Testis (tissue), 3 donors: ENCODE data around the gene MEP1A. TPM values are rescaled to one million over a fixed set of nuclear protein-coding genes. Genes with fewer than 3 reads are reported as not detected.

Source experiments
- DNase-seq: peaks from one replicate; pipeline ENCODE4 v3.0.0-alpha.2; 2019
- H3K27ac ChIP-seq, 2 donors: fragments of 200-600 bp; sonication (generic); one replicate each; pipeline ENCODE4 v1.5.1; 2019
- H3K27me3 ChIP-seq: fragments of 200-600 bp; sonication (generic); one replicate; pipeline ENCODE4 v1.5.1; 2019
- H3K36me3 ChIP-seq: fragments of 200-600 bp; sonication (generic); one replicate; pipeline ENCODE4 v1.5.1; 2017; ENCODE audit warnings: low read depth; ENCODE audit errors: missing control alignments
- H3K4me1 ChIP-seq: fragments of 200-600 bp; sonication (generic); one replicate; pipeline ENCODE4 v1.5.1; 2019
- H3K4me3 ChIP-seq, 2 donors: fragments of 200-600 bp; sonication (generic); one replicate each; pipeline ENCODE4 v1.5.1; 2017 to 2019
- H3K9me3 ChIP-seq: fragments of 200-600 bp; sonication (generic); one replicate; pipeline ENCODE4 v1.5.1; 2017
- CTCF ChIP-seq, 3 experiments: fragments of 450-650 bp in 2 of 3; fragments of 200-600 bp in 1 of 3; sonication (generic) in 1 of 3; IDR thresholded peaks; one replicate each; pipeline ENCODE4 v1.5.1; 2016 to 2019; ENCODE audit warnings: antibody characterized with exemption in 3 of 3, mild to moderate bottlenecking in 2 of 3, moderate library complexity in 1 of 3
- POLR2A ChIP-seq: fragments of 450-650 bp; IDR thresholded peaks from one replicate; pipeline ENCODE4 v1.6.1; 2017; ENCODE audit warnings: antibody characterized with exemption, mild to moderate bottlenecking, moderate library complexity
- WGBS, 2 donors: methylation state at CpG; one replicate each; pipeline ENCODE4 v1.1.5; 2018; 5-methylcytosine and 5-hydroxymethylcytosine counted together
- intact Hi-C: fragments of 100-400 bp; cut with DNase I; formaldehyde crosslinking; loops from one replicate; pipeline ENCODE4 v1.15.1; 2023; ENCODE audit warnings: low total_unique reads
- polyA plus RNA-seq: library from polyadenylated mRNA; stranded (reverse); fragments of 350-450 nt; fragmentation: Illumina TruSeq; extraction: RNeasy Lipid Tissue Mini Kit (QIAGEN cat#74804); gene quantifications from one replicate; pipeline ENCODE4 v1.2.3, GENCODE V29; 2014; ENCODE audit warnings: low read depth, low replicate concordance; ENCODE audit not compliant: insufficient read depth
- total RNA-seq, 2 donors: library from RNA; depleted of rRNA; stranded (reverse); fragments of >200 nt; gene quantifications; one replicate each; pipeline ENCODE4 v1.2.3, GENCODE V29; 2016

MEP1A gene
- total and polyA plus RNA-seq, 3 donors from 2014 or later, result 0.63 to 1.4 (median 0.93) TPM

- H3K27ac ChIP-seq, result no peak overlapping the region
- H3K27me3 ChIP-seq, result no peaks in the 10 kb centered on the region
- H3K4me1 ChIP-seq, result no peaks in the 10 kb centered on the region
- WGBS, 2 donors, result 43 to 48% methylated on average over 6 of the region's 6 CpGs
- TF ChIP-seq CTCF (IDR thresholded peaks at IDR 0.05), result peak; percentile 50 to 63 (median 61)
- TF ChIP-seq POLR2A, result no peak
- H3K36me3 ChIP-seq, result no peaks in the 10 kb centered on the region
- intact Hi-C loops, result no loop called here
- H3K9me3 ChIP-seq, result no peaks in the 10 kb centered on the region
- peak; percentile 84 for DNase-seq
- H3K4me3 ChIP-seq, result no peak overlapping the region
These were observed 11.5 kb upstream of the MEP1A start for GRCh38 chr6:46781478-46782378.

- no peaks in the 10 kb centered on the region for H3K4me1 ChIP-seq
- intact Hi-C loops, result no loop called here
- no peaks in the 10 kb centered on the region for H3K36me3 ChIP-seq
- 89 to 91% methylated on average over 1 of the region's 1 CpG for WGBS, 2 donors
- H3K27me3 ChIP-seq, result no peaks in the 10 kb centered on the region
- no peaks in the 10 kb centered on the region for H3K9me3 ChIP-seq
- TF ChIP-seq POLR2A (no peak), CTCF (IDR thresholded peaks at IDR 0.05) (no peak)
- no peak for DNase-seq
- H3K4me3 ChIP-seq, result no peak overlapping the region
- no peak overlapping the region for H3K27ac ChIP-seq
These were observed 8.7 kb upstream of the MEP1A start for GRCh38 chr6:46784535-46784934.

GRCh38 chr6:46787871-46788540 is 5.2 kb upstream of the MEP1A start:
- H3K4me3 ChIP-seq, result no peak overlapping the region
- intact Hi-C loops, result no loop called here
- DNase-seq, result no peak
- H3K36me3 ChIP-seq, result no peaks in the 10 kb centered on the region
- H3K27ac ChIP-seq, result no peak overlapping the region
- no peaks in the 10 kb centered on the region for H3K4me1 ChIP-seq
- TF ChIP-seq POLR2A, result no peak
- no peak for TF ChIP-seq CTCF (IDR thresholded peaks at IDR 0.05)
- 91 to 93% methylated on average over 5 of the region's 5 CpGs for WGBS, 2 donors
- H3K9me3 ChIP-seq, result no peaks in the 10 kb centered on the region
- no peaks in the 10 kb centered on the region for H3K27me3 ChIP-seq

- no peaks in the 10 kb centered on the region for H3K9me3 ChIP-seq
- no peak for TF ChIP-seq POLR2A
- H3K27me3 ChIP-seq, result no peaks in the 10 kb centered on the region
- no peaks in the 10 kb centered on the region for H3K36me3 ChIP-seq
- no peak for DNase-seq
- no peak overlapping the region for H3K4me3 ChIP-seq
- H3K27ac ChIP-seq, result no peak overlapping the region
- H3K4me1 ChIP-seq, result no peaks in the 10 kb centered on the region
- WGBS, 2 donors, result 91 to 97% methylated on average over 3 of the region's 3 CpGs
- intact Hi-C loops, result no loop called here
These were observed 4.4 kb upstream of the MEP1A start for GRCh38 chr6:46788791-46789190.
